GM10266 (cell line): ENCODE data around the gene COL16A1.

Experiments used
- DNase-seq: peaks from one replicate; pipeline ENCODE4 v3.0.0; 2012; ENCODE audit errors: extremely low spot score
- CTCF ChIP-seq: IDR thresholded peaks from 2 replicates; pipeline ENCODE4 v1.5.1; 2012; ENCODE audit warnings: mild to moderate bottlenecking, low read depth; ENCODE audit not compliant: control insufficient read depth, insufficient read depth; ENCODE audit errors: missing control alignments

Gene COL16A1

GRCh38 chr1:31624309-31624708 lies 79.5 kb downstream of the COL16A1 start:
- no peak for TF ChIP-seq CTCF
- DNase-seq, result no peak

- no peak for DNase-seq
- TF ChIP-seq CTCF, result no peak
Observed at GRCh38 chr1:31623365-31623764, 80.5 kb downstream of the COL16A1 start.

- no peak for DNase-seq
- no peak for TF ChIP-seq CTCF
Observed at GRCh38 chr1:31621847-31622730, 81.7 kb downstream of the COL16A1 start.

- DNase-seq, result no peak
- no peak for TF ChIP-seq CTCF
Observed at GRCh38 chr1:31621498-31621820, 82.4 kb downstream of the COL16A1 start.

GRCh38 chr1:31620631-31621497 lies 83.0 kb downstream of the COL16A1 start:
- no peak for DNase-seq
- no peak for TF ChIP-seq CTCF

- DNase-seq, result no peak
- TF ChIP-seq CTCF, result no peak
Observed at GRCh38 chr1:31618916-31619846, 84.6 kb downstream of the COL16A1 start.
